GM12878 (cell line): Measurements from ENCODE around the gene EPHA4. TPM values are rescaled to one million over a fixed set of nuclear protein-coding genes. Genes with fewer than 3 reads are reported as not detected.

Experiments used
- ATAC-seq: fragments of 200-7000 bp; cut with Tn5 transposase; 3 replicates; pipeline ENCODE4 v1.9.1; 2020; ENCODE audit warnings: mild to moderate bottlenecking, moderate library complexity
- BruUV-seq: library from RNA; stranded (reverse); fragments of 400-500 nt; replicated peaks from 2 replicates; lab custom pipeline; 2021; lab: Mats Ljungman, UMichigan
- CTCF ChIA-PET: fragments of 300-600 bp; sonication (Branson Sonifier 250); formaldehyde crosslinking; extraction: SDS; loops from one replicate; lab custom pipeline; 2021; ENCODE audit warnings: inconsistent platforms; lab: Yijun Ruan, JAX
- POLR2A ChIA-PET: fragments of 350-600 bp; formaldehyde crosslinking; extraction: SDS; loops from one replicate; lab custom pipeline; 2021; ENCODE audit warnings: inconsistent platforms; lab: Charles Lee
- RAD21 ChIA-PET: fragments of 300-600 bp; sonication (Branson Sonifier 250); formaldehyde crosslinking; loops from one replicate; lab custom pipeline; 2023; ENCODE audit warnings: antibody characterized with exemption; ENCODE audit not compliant: unreplicated experiment; lab: Charles Lee
- SMC1A ChIA-PET: fragments of 300-600 bp; sonication (Branson Sonifier 250); formaldehyde crosslinking; loops from one replicate; lab custom pipeline; 2023; ENCODE audit not compliant: unreplicated experiment, uncharacterized antibody; lab: Charles Lee
- DNase-seq: peaks from one replicate; pipeline ENCODE4 v3.0.0-alpha.2; 2011; ENCODE audit warnings: low read depth, low spot score
- FAIRE-seq: peaks from 3 replicates; lab custom pipeline; 2011; peaks lifted over from hg19 to GRCh38; lab: Jason Lieb, UNC
- H2AFZ ChIP-seq: 2 replicates; pipeline ENCODE4 v1.6.0; 2011; ENCODE audit warnings: low read depth, low read length, control low read depth; ENCODE audit not compliant: control insufficient read depth
- H3K27ac ChIP-seq: 2 replicates; pipeline ENCODE4 v1.5.1; 2011; ENCODE audit warnings: control low read depth; ENCODE audit not compliant: control insufficient read depth, insufficient read depth
- H3K27me3 ChIP-seq, 2 experiments: replicated peaks in 1 of 2; 2 replicates each; pipeline versions ENCODE4 v1.6.0 to v1.6.1; 2011; ENCODE audit warnings: low read length in 1 of 2; ENCODE audit not compliant: control insufficient read depth in 2 of 2, insufficient read depth in 2 of 2
- H3K36me3 ChIP-seq, 2 experiments: 2 replicates each; pipeline ENCODE4 v1.5.1; 2011; ENCODE audit warnings: low read length in 1 of 2; ENCODE audit not compliant: control insufficient read depth in 2 of 2, insufficient read depth in 2 of 2
- H3K4me1 ChIP-seq: 2 replicates; pipeline ENCODE4 v1.6.1; 2011; ENCODE audit warnings: mild to moderate bottlenecking, low read length, moderate library complexity, mixed read lengths; ENCODE audit not compliant: control insufficient read depth, insufficient read depth
- H3K4me2 ChIP-seq: 2 replicates; pipeline ENCODE4 v1.6.0; 2011; ENCODE audit warnings: control low read depth; ENCODE audit not compliant: control insufficient read depth, insufficient read depth
- H3K4me3 ChIP-seq: fragments of 200-600 bp; sonication (generic); 2 replicates; pipeline ENCODE4 v1.5.1; 2016
- H3K79me2 ChIP-seq: 2 replicates; pipeline ENCODE4 v1.6.0; 2011; ENCODE audit warnings: low read length; ENCODE audit not compliant: control insufficient read depth, insufficient read depth
- H3K9ac ChIP-seq: 2 replicates; pipeline ENCODE4 v1.8.0; 2011; ENCODE audit warnings: low read length, control low read depth, mixed read lengths; ENCODE audit not compliant: control insufficient read depth, insufficient read depth
- H3K9me3 ChIP-seq: replicated peaks from 3 replicates; pipeline ENCODE4 v1.5.1; 2011; ENCODE audit warnings: mild to moderate bottlenecking, low read length; ENCODE audit not compliant: control insufficient read depth, insufficient read depth
- H4K20me1 ChIP-seq: 2 replicates; pipeline ENCODE4 v1.6.0; 2011; ENCODE audit not compliant: control insufficient read depth, insufficient read depth
- IKZF2 ChIP-seq, 2 experiments: fragments of 450-650 bp; IDR thresholded peaks; 2 replicates each; pipeline ENCODE4 v1.6.1; 2017; ENCODE audit warnings: mild to moderate bottlenecking in 2 of 2, moderate library complexity in 2 of 2
- POU2F2 ChIP-seq: IDR thresholded peaks from 3 replicates; pipeline ENCODE4 v1.6.1; 2011; ENCODE audit warnings: low read depth, mild to moderate bottlenecking, low read length, borderline replicate concordance
- REST ChIP-seq: IDR thresholded peaks from 2 replicates; pipeline ENCODE4 v1.6.1; 2012; ENCODE audit warnings: mild to moderate bottlenecking, low read depth, low read length
- SPI1 ChIP-seq: IDR thresholded peaks from 2 replicates; pipeline ENCODE4 v1.6.1; 2011; ENCODE audit warnings: low read depth, mild to moderate bottlenecking, low read length, moderate library complexity, borderline replicate concordance; ENCODE audit not compliant: insufficient read depth
- ZNF24 ChIP-seq: fragments of 450-650 bp; IDR thresholded peaks from 2 replicates; pipeline ENCODE4 v1.6.1; 2017; ENCODE audit warnings: antibody characterized with exemption, mild to moderate bottlenecking
- WGBS: methylation state at CpG from one replicate; pipeline ENCODE4 v1.1.6; 2016; ENCODE audit warnings: low lambda C conversion rate; ENCODE audit not compliant: insufficient replicate concordance, insufficient coverage; ENCODE audit errors: missing lambda C conversion rate; 5-methylcytosine and 5-hydroxymethylcytosine counted together
- in situ Hi-C: fragments of 300-500 bp; cut with MboI; formaldehyde crosslinking; loops from 9 replicates; pipeline ENCODE4 v1.14.3; 2018; ENCODE audit warnings: mixed read lengths
- intact Hi-C: fragments of 100-400 bp; cut with micrococcal nuclease; formaldehyde crosslinking; loops from one replicate; pipeline ENCODE4 v1.14.2; 2022; ENCODE audit not compliant: unreplicated experiment
- polyA plus RNA-seq, 11 experiments: library from polyadenylated mRNA; depleted of rRNA in 4 of 11; unstranded in 6 of 11; stranded (reverse) in 5 of 11; fragments of >200 nt; fragmentation: Nextera tagmentation in 4 of 11; fragmentation: Illumina TruSeq in 1 of 11; extraction: Ambion mirVana in 4 of 11; extraction: Trizol in 1 of 11; gene quantifications; 1 replicate in 1 of 11; 2 replicates in 10 of 11; pipeline versions ENCODE4 v1.2.1 to v1.2.3, GENCODE V29; 2011 to 2016; ENCODE audit warnings: inconsistent platforms in 2 of 11, missing spikeins in 2 of 11, low read depth in 1 of 11
- total RNA-seq, 4 experiments: library from RNA; depleted of rRNA in 3 of 4; stranded (reverse); fragments of >200 nt in 3 of 4; fragmentation: Illumina TruSeq in 1 of 4; extraction: Trizol in 1 of 4; gene quantifications; 2 replicates each; pipeline versions ENCODE4 v1.2.1 to v1.2.3, GENCODE V29; 2013 to 2021
- TF ChIP-seq, protein P1 (sequence below): fragments of 450-650 bp; IDR thresholded peaks from 2 replicates; pipeline ENCODE4 v1.6.1; 2016; ENCODE audit warnings: mild to moderate bottlenecking

Gene EPHA4
- total and polyA plus RNA-seq, 10 of the 15 experiments (the other 5 are each of a cell fraction or from before 2014, with no cell fraction given): 0.06 to 1.5 (median 0.33) TPM; not detected in 1

GRCh38 chr2:221554769-221555493 lies 17.2 kb downstream of the EPHA4 start:
- Histone ChIP-seq H3K79me2 (no peaks in the 10 kb centered on the region), H3K27ac (no peak overlapping the region), H4K20me1 (no peaks in the 10 kb centered on the region), H3K4me3 (0 out of 2 replicates have a peak overlapping the region, but pooled peaks have one; percentile 34), H3K9me3 (no peaks in the 10 kb centered on the region), H3K4me2 (peak overlapping the region; percentile 67), H3K9ac (no peak overlapping the region), H3K4me1 (peaks cover 13% of the 10 kb centered on the region), H3K27me3 (no peaks in the 10 kb centered on the region), H3K36me3 (no peaks in the 10 kb centered on the region), H2AFZ (peak overlapping the region; percentile 10; the same call in 1 of the 2 replicates)
- ChIA-PET CTCF (interaction anchor here (1.0 kb wide), 1 partner anchor 20 kb away, joined by 3 read pairs; no protein-coding TSS in a partner anchor), RAD21 (no interaction called here), SMC1A (interaction anchor here (1.3 kb wide), 1 partner anchor 10 kb away, joined by 3 read pairs; no protein-coding TSS in a partner anchor), POLR2A (no interaction called here)
- 6% methylated on average over 4 of the region's 4 CpGs for WGBS
- peak; percentile 91 for ATAC-seq
- no TSS peak for BruUV-seq
- DNase-seq: peak; percentile 50
- in situ Hi-C loops: no loop called here
- TF ChIP-seq SPI1: peak; percentile 39; the same call in 1 of the 2 replicates
- TF ChIP-seq, protein P1, sequence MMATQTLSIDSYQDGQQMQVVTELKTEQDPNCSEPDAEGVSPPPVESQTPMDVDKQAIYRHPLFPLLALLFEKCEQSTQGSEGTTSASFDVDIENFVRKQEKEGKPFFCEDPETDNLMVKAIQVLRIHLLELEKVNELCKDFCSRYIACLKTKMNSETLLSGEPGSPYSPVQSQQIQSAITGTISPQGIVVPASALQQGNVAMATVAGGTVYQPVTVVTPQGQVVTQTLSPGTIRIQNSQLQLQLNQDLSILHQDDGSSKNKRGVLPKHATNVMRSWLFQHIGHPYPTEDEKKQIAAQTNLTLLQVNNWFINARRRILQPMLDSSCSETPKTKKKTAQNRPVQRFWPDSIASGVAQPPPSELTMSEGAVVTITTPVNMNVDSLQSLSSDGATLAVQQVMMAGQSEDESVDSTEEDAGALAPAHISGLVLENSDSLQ: 0 out of 2 replicates have a peak, but pooled peaks have one; percentile 15
- TF ChIP-seq POU2F2: peak; percentile 96; the same call in 2 of the 3 replicates
- no peak for TF ChIP-seq REST
- peak in 1 of 2 experiments; percentile 34; a peak in 2 of 4 replicates for TF ChIP-seq IKZF2 (IDR thresholded peaks at IDR 0.05)
- no peak for TF ChIP-seq ZNF24
- FAIRE-seq: peak; percentile 59
- intact Hi-C loops: loop anchor here (5.0 kb wide), 1 partner anchor 38 kb away; no protein-coding TSS in a partner anchor
